Keratinocyte (primary cell): Measurements from ENCODE around the gene FOCAD. TPM values are rescaled to one million over a fixed set of nuclear protein-coding genes. Genes with fewer than 3 reads are reported as not detected.

Source experiments
- DNase-seq: peaks from one replicate; pipeline ENCODE4 v3.0.0-alpha.2; 2011; ENCODE audit warnings: low read depth, missing footprints, low spot score
- FAIRE-seq: peaks from 2 replicates; lab custom pipeline; 2011; peaks lifted over from hg19 to GRCh38; lab: Jason Lieb, UNC
- H2AFZ ChIP-seq: 2 replicates; pipeline ENCODE4 v1.6.0; 2012; ENCODE audit warnings: low read length, control low read depth, inconsistent platforms; ENCODE audit not compliant: control insufficient read depth
- H3K27ac ChIP-seq: 2 replicates; pipeline ENCODE4 v1.5.1; 2011; ENCODE audit warnings: low read length; ENCODE audit not compliant: control insufficient read depth, insufficient read depth
- H3K27me3 ChIP-seq: 3 replicates; pipeline ENCODE4 v1.6.0; 2011; ENCODE audit warnings: low read length; ENCODE audit not compliant: control insufficient read depth, insufficient read depth; ENCODE audit errors: extremely low read depth
- H3K36me3 ChIP-seq, 2 experiments: 2 replicates in 1 of 2; 3 replicates in 1 of 2; pipeline ENCODE4 v1.5.1; 2011; ENCODE audit warnings: low read length in 2 of 2, mild to moderate bottlenecking in 1 of 2; ENCODE audit not compliant: control insufficient read depth in 2 of 2, insufficient read depth in 2 of 2; ENCODE audit errors: extremely low read depth in 1 of 2
- H3K4me1 ChIP-seq: 3 replicates; pipeline ENCODE4 v1.5.1; 2011; ENCODE audit warnings: low read length; ENCODE audit not compliant: control insufficient read depth, insufficient read depth; ENCODE audit errors: extremely low read depth
- H3K4me2 ChIP-seq: 3 replicates; pipeline ENCODE4 v1.6.0; 2011; ENCODE audit warnings: low read depth, low read length; ENCODE audit not compliant: control insufficient read depth, insufficient read depth; ENCODE audit errors: extremely low read depth
- H3K4me3 ChIP-seq, 3 experiments: fragments of 200-600 bp in 1 of 3; sonication (generic) in 1 of 3; 2 replicates in 2 of 3; 3 replicates in 1 of 3; pipeline ENCODE4 v1.5.1; 2011 to 2016; ENCODE audit warnings: low read length in 3 of 3, mild to moderate bottlenecking in 3 of 3, control low read depth in 2 of 3, inconsistent platforms in 1 of 3, low read depth in 1 of 3, mixed read lengths in 1 of 3, mixed run types in 1 of 3, moderate library complexity in 1 of 3; ENCODE audit not compliant: control insufficient read depth in 2 of 3, insufficient read depth in 2 of 3; ENCODE audit errors: extremely low read depth in 1 of 3
- H3K79me2 ChIP-seq: 2 replicates; pipeline ENCODE4 v1.6.0; 2012; ENCODE audit warnings: low read length; ENCODE audit not compliant: control insufficient read depth, insufficient read depth
- H3K9ac ChIP-seq: 3 replicates; pipeline ENCODE4 v1.6.0; 2011; ENCODE audit warnings: low read length; ENCODE audit not compliant: control insufficient read depth, insufficient read depth; ENCODE audit errors: extremely low read depth
- H3K9me1 ChIP-seq: 3 replicates; pipeline ENCODE4 v1.6.0; 2011; ENCODE audit warnings: low read length; ENCODE audit not compliant: control insufficient read depth, insufficient read depth; ENCODE audit errors: extremely low read depth
- H3K9me3 ChIP-seq: 2 replicates; pipeline ENCODE4 v1.5.1; 2012; ENCODE audit warnings: low read depth, low read length; ENCODE audit not compliant: control insufficient read depth
- H4K20me1 ChIP-seq: 3 replicates; pipeline ENCODE4 v1.6.0; 2011; ENCODE audit warnings: low read length; ENCODE audit not compliant: control insufficient read depth, insufficient read depth; ENCODE audit errors: extremely low read depth
- CTCF ChIP-seq, 3 experiments: IDR thresholded peaks in 1 of 3; conservative IDR thresholded peaks in 1 of 3; optimal IDR thresholded peaks in 1 of 3; 2 replicates in 2 of 3; 3 replicates in 1 of 3; pipeline versions ENCODE3 to v1.5.1; 2011; ENCODE audit warnings: low read length in 3 of 3, mild to moderate bottlenecking in 3 of 3, moderate library complexity in 2 of 3, control low read depth in 1 of 3, inconsistent platforms in 1 of 3; ENCODE audit not compliant: insufficient read depth in 2 of 3; ENCODE audit errors: extremely low read depth in 1 of 3
- EZH2 ChIP-seq: IDR thresholded peaks from one replicate; pipeline ENCODE4 v1.6.1; 2012; ENCODE audit warnings: inconsistent platforms, mild to moderate bottlenecking, low read length, moderate library complexity
- dilution Hi-C: fragments of 300-500 bp; cut with MboI; formaldehyde crosslinking; loops from one replicate; pipeline ENCODE4 v1.7.0; 2020; ENCODE audit warnings: low sequenced_read_pairs; ENCODE audit not compliant: extremely low pct_ligation_motif_present
- polyA plus RNA-seq, 5 experiments: library from polyadenylated mRNA; depleted of rRNA in 3 of 5; stranded (reverse) in 3 of 5; stranded (forward) in 1 of 5; unstranded in 1 of 5; fragments of >200 nt; gene quantifications; 1 replicate in 1 of 5; 2 replicates in 3 of 5; 3 replicates in 1 of 5; pipeline versions ENCODE4 v1.2.1 to v1.2.3, GENCODE V29; 2011 to 2012; ENCODE audit warnings: missing spikeins in 2 of 5, low read depth in 1 of 5, low replicate concordance in 1 of 5

The FOCAD gene
- polyA plus RNA-seq, 1 donor (not counting 4 experiments of a cell fraction or from before 2014, with no cell fraction given) = 33.1 TPM

GRCh38 chr9:20685769-20686168 lies 1.7 kb downstream of the FOCAD start:
- DNase-seq (no peak), FAIRE-seq (no peak)
- peak overlapping the region; percentile 89 for H3K27ac ChIP-seq
- H3K36me3 ChIP-seq = no peaks in the 10 kb centered on the region
- TF ChIP-seq CTCF (optimal IDR thresholded peaks at IDR 0.05 in 1 of 3, IDR thresholded peaks at IDR 0.05 in 1 of 3, conservative IDR thresholded peaks at IDR 0.05 in 1 of 3; ENCODE audit: extremely low read depth in 1 of 3, insufficient read depth in 2 of 3, low read length in 3 of 3) (no peak), EZH2 (no peak)
- no peaks in the 10 kb centered on the region for H3K9me1 ChIP-seq
- dilution Hi-C loops = no loop called here
- H3K4me2 ChIP-seq = peak overlapping the region; percentile 100
- no peak overlapping the region for H2AFZ ChIP-seq
- H3K9ac ChIP-seq = no peak overlapping the region
- H3K27me3 ChIP-seq = no peaks in the 10 kb centered on the region
- peaks cover 30% of the 10 kb centered on the region for H3K79me2 ChIP-seq
- no peak overlapping the region for H3K4me3 ChIP-seq
- H3K9me3 ChIP-seq = no peaks in the 10 kb centered on the region
- no peaks in the 10 kb centered on the region for H4K20me1 ChIP-seq
- H3K4me1 ChIP-seq = peaks cover 20% of the 10 kb centered on the region

DNA sequence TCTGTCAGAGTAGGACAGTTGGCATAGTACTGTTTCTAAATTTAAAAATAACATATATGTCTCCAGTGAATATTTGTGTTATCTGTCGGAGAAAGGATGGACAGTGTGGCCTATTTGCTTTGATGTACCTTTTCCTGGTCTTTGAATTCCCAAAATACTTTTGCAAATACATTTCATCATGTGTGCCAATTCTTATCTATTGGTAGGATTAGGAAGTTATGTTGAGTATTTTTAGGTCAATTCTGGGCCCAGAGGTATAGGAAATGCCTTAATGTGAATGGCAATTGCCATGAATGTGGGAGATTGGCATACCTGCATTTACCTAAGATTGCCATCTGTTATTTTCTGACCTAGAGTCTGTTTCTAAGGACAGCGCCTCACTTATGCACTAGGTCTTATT lies 5.8 kb downstream of the FOCAD start:
- Histone ChIP-seq H3K79me2 (peaks cover 32% of the 10 kb centered on the region), H4K20me1 (no peaks in the 10 kb centered on the region), H3K9ac (no peak overlapping the region), H3K9me3 (no peaks in the 10 kb centered on the region), H3K9me1 (no peaks in the 10 kb centered on the region), H3K4me1 (peaks cover 10% of the 10 kb centered on the region), H3K4me2 (no peak overlapping the region), H2AFZ (no peak overlapping the region), H3K27me3 (no peaks in the 10 kb centered on the region), H3K4me3 (no peak overlapping the region), H3K36me3 (no peaks in the 10 kb centered on the region), H3K27ac (no peak overlapping the region)
- TF ChIP-seq EZH2 (no peak), CTCF (optimal IDR thresholded peaks at IDR 0.05 in 1 of 3, IDR thresholded peaks at IDR 0.05 in 1 of 3, conservative IDR thresholded peaks at IDR 0.05 in 1 of 3; ENCODE audit: extremely low read depth in 1 of 3, insufficient read depth in 2 of 3, low read length in 3 of 3) (no peak)
- dilution Hi-C loops = no loop called here
- DNase-seq (no peak), FAIRE-seq (no peak)
